ENCODE data around the gene STAT3. TPM values are rescaled to one million over a fixed set of nuclear protein-coding genes. Genes with fewer than 3 reads are reported as not detected.

Gene STAT3
- total RNA-seq, 6 experiments from 2014 or later: 65.3 to 74.5 (median 68.8) TPM

- Mint-ChIP-seq H3K27me3 (ENCODE audit: insufficient read depth) (peaks cover 5% of the 10 kb centered on the region), H3K4me3 (peak overlapping the region; percentile 50), H3K27ac (peak overlapping the region; percentile 72), H3K36me3 (ENCODE audit: low read depth) (peaks cover 23% of the 10 kb centered on the region; the same call in 1 of the 2 replicates), H3K4me1 (ENCODE audit: low read depth) (peaks cover 17% of the 10 kb centered on the region), H3K9me3 (no peaks in the 10 kb centered on the region)
- DNase-seq: peak; percentile 74
- TF ChIP-seq CTCF (IDR thresholded peaks at IDR 0.05): peak; percentile 80
Measured at GRCh38 chr17:42312285-42313130, 75.7 kb downstream of the STAT3 start.

- H3K36me3 Mint-ChIP-seq (ENCODE audit: low read depth): peaks cover 17% of the 10 kb centered on the region; the same call in 1 of the 2 replicates
- H3K4me3 Mint-ChIP-seq: peak overlapping the region; percentile 50
- DNase-seq: no peak
- TF ChIP-seq CTCF (IDR thresholded peaks at IDR 0.05): no peak
- no peaks in the 10 kb centered on the region for H3K9me3 Mint-ChIP-seq
- peaks cover 6% of the 10 kb centered on the region for H3K27me3 Mint-ChIP-seq (ENCODE audit: insufficient read depth)
- peaks cover 17% of the 10 kb centered on the region for H3K4me1 Mint-ChIP-seq (ENCODE audit: low read depth)
- H3K27ac Mint-ChIP-seq: peak overlapping the region; percentile 72
Measured at GRCh38 chr17:42312035-42312284, 76.3 kb downstream of the STAT3 start.

- no peaks in the 10 kb centered on the region for H3K9me3 Mint-ChIP-seq
- TF ChIP-seq CTCF (IDR thresholded peaks at IDR 0.05): no peak
- DNase-seq: peak; percentile 75
- H3K27ac Mint-ChIP-seq: peak overlapping the region; percentile 72
- peaks cover 13% of the 10 kb centered on the region; the same call in 1 of the 2 replicates for H3K36me3 Mint-ChIP-seq (ENCODE audit: low read depth)
- H3K4me1 Mint-ChIP-seq (ENCODE audit: low read depth): peaks cover 17% of the 10 kb centered on the region
- peaks cover 6% of the 10 kb centered on the region for H3K27me3 Mint-ChIP-seq (ENCODE audit: insufficient read depth)
- H3K4me3 Mint-ChIP-seq: peak overlapping the region; percentile 50
Measured at GRCh38 chr17:42311240-42312034, 76.8 kb downstream of the STAT3 start.

- peak overlapping the region; percentile 72; the same call in 1 of the 2 replicates for H3K27ac Mint-ChIP-seq
- no peak for DNase-seq
- TF ChIP-seq CTCF (IDR thresholded peaks at IDR 0.05): no peak
- H3K27me3 Mint-ChIP-seq (ENCODE audit: insufficient read depth): peaks cover 6% of the 10 kb centered on the region
- no peak overlapping the region; the same call in 1 of the 2 replicates for H3K4me3 Mint-ChIP-seq
- peaks cover 17% of the 10 kb centered on the region for H3K4me1 Mint-ChIP-seq (ENCODE audit: low read depth)
- peaks cover 12% of the 10 kb centered on the region; the same call in 1 of the 2 replicates for H3K36me3 Mint-ChIP-seq (ENCODE audit: low read depth)
- H3K9me3 Mint-ChIP-seq: no peaks in the 10 kb centered on the region
Measured at GRCh38 chr17:42310787-42311215, 77.4 kb downstream of the STAT3 start.

- Mint-ChIP-seq H3K27ac (no peak overlapping the region), H3K4me1 (ENCODE audit: low read depth) (peaks cover 17% of the 10 kb centered on the region), H3K9me3 (no peaks in the 10 kb centered on the region)
Measured at GRCh38 chr17:42309986-42310786, 78.1 kb downstream of the STAT3 start.

More at GRCh38 chr17:42309986-42310786, 78.1 kb downstream of the STAT3 start:
- Mint-ChIP-seq H3K4me3 (no peak overlapping the region), H3K36me3 (ENCODE audit: low read depth) (peaks cover 6% of the 10 kb centered on the region; the same call in 1 of the 2 replicates), H3K27me3 (ENCODE audit: insufficient read depth) (peaks cover 6% of the 10 kb centered on the region)
- DNase-seq: no peak
- no peak; the same call in 1 of the 2 replicates for TF ChIP-seq CTCF (IDR thresholded peaks at IDR 0.05)
